Measurements from ENCODE around the gene TOR2A.

DNA sequence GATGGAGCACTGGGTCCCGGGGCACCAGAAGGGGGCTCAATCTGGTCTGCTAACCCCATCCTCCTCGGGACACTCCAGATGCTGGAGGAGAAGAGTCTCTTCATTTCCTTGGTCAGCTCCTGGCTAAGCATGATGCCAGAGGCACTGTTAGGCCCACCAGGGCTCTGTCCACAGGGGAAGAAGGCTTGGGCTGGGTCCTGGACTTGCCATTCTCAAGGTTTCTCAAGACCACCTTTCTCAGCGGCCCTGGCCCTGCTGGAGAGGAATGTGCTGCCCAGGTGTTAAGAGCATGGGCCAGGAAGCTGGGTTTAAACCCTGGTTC, 35.5 kb upstream of the TOR2A start:
- TF ChIP-seq, protein P1, sequence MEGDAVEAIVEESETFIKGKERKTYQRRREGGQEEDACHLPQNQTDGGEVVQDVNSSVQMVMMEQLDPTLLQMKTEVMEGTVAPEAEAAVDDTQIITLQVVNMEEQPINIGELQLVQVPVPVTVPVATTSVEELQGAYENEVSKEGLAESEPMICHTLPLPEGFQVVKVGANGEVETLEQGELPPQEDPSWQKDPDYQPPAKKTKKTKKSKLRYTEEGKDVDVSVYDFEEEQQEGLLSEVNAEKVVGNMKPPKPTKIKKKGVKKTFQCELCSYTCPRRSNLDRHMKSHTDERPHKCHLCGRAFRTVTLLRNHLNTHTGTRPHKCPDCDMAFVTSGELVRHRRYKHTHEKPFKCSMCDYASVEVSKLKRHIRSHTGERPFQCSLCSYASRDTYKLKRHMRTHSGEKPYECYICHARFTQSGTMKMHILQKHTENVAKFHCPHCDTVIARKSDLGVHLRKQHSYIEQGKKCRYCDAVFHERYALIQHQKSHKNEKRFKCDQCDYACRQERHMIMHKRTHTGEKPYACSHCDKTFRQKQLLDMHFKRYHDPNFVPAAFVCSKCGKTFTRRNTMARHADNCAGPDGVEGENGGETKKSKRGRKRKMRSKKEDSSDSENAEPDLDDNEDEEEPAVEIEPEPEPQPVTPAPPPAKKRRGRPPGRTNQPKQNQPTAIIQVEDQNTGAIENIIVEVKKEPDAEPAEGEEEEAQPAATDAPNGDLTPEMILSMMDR (IDR thresholded peaks at IDR 0.05) = no peak
- TF ChIP-seq POLR2A (IDR thresholded peaks at IDR 0.05) = no peak

Data from breast epithelium (tissue), 3 donors.